SU-DHL-6 (cell line): ENCODE results near the gene MTG1.

ENCODE experiments used
- H2AFZ ChIP-seq: fragments of 200-600 bp; sonication (generic); 2 replicates; pipeline ENCODE4 v1.6.1; 2014; ENCODE audit warnings: low read depth, mild to moderate bottlenecking, moderate library complexity, mixed read lengths, antibody characterized with exemption, low read length; ENCODE audit not compliant: severe bottlenecking
- H3F3A ChIP-seq: fragments of 200-600 bp; shearing (Covaris generic); 2 replicates; pipeline ENCODE4 v1.6.0; 2016; ENCODE audit warnings: antibody characterized with exemption, mild to moderate bottlenecking; ENCODE audit not compliant: insufficient read depth
- H3K27ac ChIP-seq: fragments of 200-600 bp; sonication (generic); 2 replicates; pipeline ENCODE4 v1.5.1; 2016; ENCODE audit warnings: low read depth, mild to moderate bottlenecking, low read length, moderate library complexity, mixed read lengths
- H3K27me3 ChIP-seq: fragments of 200-600 bp; sonication (generic), shearing (Covaris generic); 2 replicates; pipeline ENCODE4 v1.6.0; 2014; ENCODE audit warnings: mild to moderate bottlenecking, low read length
- H3K36me3 ChIP-seq: fragments of 200-600 bp; sonication (generic); 2 replicates; pipeline ENCODE4 v1.6.1; 2014; ENCODE audit warnings: mild to moderate bottlenecking, low read length, mixed read lengths
- H3K4me2 ChIP-seq: fragments of 300-600, 200-600 bp; shearing (Covaris generic), sonication (generic); 2 replicates; pipeline ENCODE4 v1.6.0; 2014; ENCODE audit warnings: low read length, low read depth, mild to moderate bottlenecking; ENCODE audit not compliant: poor library complexity, severe bottlenecking
- H3K4me3 ChIP-seq: fragments of 200-600 bp; sonication (generic); 2 replicates; pipeline ENCODE4 v1.5.1; 2014; ENCODE audit warnings: antibody characterized with exemption, low read length, mild to moderate bottlenecking, mixed read lengths; ENCODE audit not compliant: insufficient read depth, poor library complexity, severe bottlenecking
- H3K79me2 ChIP-seq: fragments of 200-600 bp; sonication (generic); 2 replicates; pipeline ENCODE4 v1.6.1; 2014; ENCODE audit warnings: mild to moderate bottlenecking, low read length, moderate library complexity; ENCODE audit not compliant: insufficient read depth
- H3K9ac ChIP-seq: fragments of 200-600 bp; sonication (generic); 2 replicates; pipeline ENCODE4 v1.7.0; 2014; ENCODE audit warnings: mild to moderate bottlenecking, low read length
- H3K9me2 ChIP-seq: fragments of 200-600 bp; sonication (generic); replicated peaks from 2 replicates; pipeline ENCODE4 v1.6.1; 2014; ENCODE audit warnings: low read length; ENCODE audit not compliant: insufficient read depth
- H3K9me3 ChIP-seq: fragments of 200-600 bp; sonication (generic); 2 replicates; pipeline ENCODE4 v1.6.1; 2014; ENCODE audit warnings: low read length, mixed read lengths; ENCODE audit not compliant: insufficient read depth
- H4K20me1 ChIP-seq: fragments of 200-600 bp; sonication (generic); 2 replicates; pipeline ENCODE4 v1.6.1; 2014; ENCODE audit warnings: low read depth, mild to moderate bottlenecking, antibody characterized with exemption, low read length, moderate library complexity, mixed read lengths
- CTCF ChIP-seq: fragments of 200-600 bp; sonication (generic); IDR thresholded peaks from one replicate; pipeline ENCODE4 v1.5.1; 2017; ENCODE audit warnings: antibody characterized with exemption, mild to moderate bottlenecking, low read length, moderate library complexity; ENCODE audit not compliant: insufficient read depth, poor library complexity, severe bottlenecking
- EZH2phosphoT487 ChIP-seq: fragments of 200-600 bp; sonication (generic), shearing (Covaris generic); conservative IDR thresholded peaks from 2 replicates; pipeline ENCODE4 v1.6.1; 2018; ENCODE audit warnings: mild to moderate bottlenecking, antibody characterized with exemption, low read length, moderate library complexity, mixed read lengths

MTG1 gene

GRCh38 chr10:133378251-133379096 is 15.5 kb upstream of the MTG1 start:
- Histone ChIP-seq H2AFZ (peak overlapping the region; percentile 98), H3K9me3 (no peaks in the 10 kb centered on the region)

DNA sequence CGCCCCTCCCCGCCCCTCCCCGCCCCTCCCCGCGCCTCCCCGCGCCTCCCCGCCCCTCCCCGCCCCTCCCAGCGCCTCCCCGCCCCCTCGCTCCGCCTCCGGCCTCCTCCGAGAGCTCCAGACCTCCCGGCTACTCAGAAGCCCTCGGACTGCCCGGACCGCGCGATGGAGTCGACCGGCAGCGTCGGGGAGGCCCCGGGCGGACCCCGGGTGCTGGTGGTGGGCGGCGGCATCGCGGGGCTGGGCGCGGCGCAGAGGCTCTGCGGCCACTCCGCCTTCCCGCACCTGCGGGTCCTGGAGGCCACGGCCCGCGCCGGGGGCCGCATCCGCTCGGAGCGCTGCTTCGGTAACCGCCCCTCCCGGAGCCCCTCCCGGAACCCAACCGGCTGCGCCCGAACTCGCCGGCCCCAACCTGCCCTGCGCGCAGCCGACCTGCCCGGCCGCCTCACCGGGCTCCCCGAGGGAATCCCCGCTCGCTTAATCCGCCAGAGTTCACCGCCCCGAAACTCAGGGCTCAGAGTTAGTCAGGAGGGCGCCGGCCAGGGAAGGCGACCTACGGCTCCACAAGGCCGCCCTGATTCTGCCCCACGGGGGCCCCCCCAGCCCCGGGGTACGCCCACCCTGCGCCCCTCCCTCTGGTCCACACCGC is 14.7 kb upstream of the MTG1 start, which contains the start of gene PAOX:
Gene PAOX, plus strand, starts transcription at position 111 of the 649 bp plus-strand sequence. Its CDS starts 55 bp downstream, at position 166.
- H2AFZ ChIP-seq, result peak within 1 kb of the TSS; percentile 98
- peak within 1 kb of the TSS; percentile 64 for H3K9ac ChIP-seq
- H3K79me2 ChIP-seq, result no peaks in the 10 kb centered on the region
- no peak within 1 kb of the TSS for H3K27ac ChIP-seq
- TF ChIP-seq EZH2phosphoT487 (no peak), CTCF (no peak)
- peak within 1 kb of the TSS; percentile 76 for H3K4me3 ChIP-seq
- H3K27me3 ChIP-seq, result no peaks in the 10 kb centered on the region
- no peaks in the 10 kb centered on the region for H3K9me2 ChIP-seq
- no peaks in the 10 kb centered on the region for H4K20me1 ChIP-seq
- H3K4me2 ChIP-seq, result peak within 1 kb of the TSS; percentile 96
- peaks cover 5% of the 10 kb centered on the region for H3F3A ChIP-seq
- no peaks in the 10 kb centered on the region for H3K9me3 ChIP-seq
- H3K36me3 ChIP-seq, result no peaks in the 10 kb centered on the region

More at GRCh38 chr10:133378251-133379096, 15.5 kb upstream of the MTG1 start:
- Histone ChIP-seq H3K9me2 (no peaks in the 10 kb centered on the region), H3K36me3 (no peaks in the 10 kb centered on the region), H3K79me2 (no peaks in the 10 kb centered on the region), H3K4me2 (peak overlapping the region; percentile 96), H3K27ac (no peak overlapping the region), H3F3A (peaks cover 5% of the 10 kb centered on the region), H3K27me3 (no peaks in the 10 kb centered on the region), H4K20me1 (no peaks in the 10 kb centered on the region), H3K9ac (peak overlapping the region; percentile 64), H3K4me3 (peak overlapping the region; percentile 76)
- no peak for TF ChIP-seq CTCF
- no peak for TF ChIP-seq EZH2phosphoT487

- Histone ChIP-seq H3K27ac (no peak overlapping the region), H3K9me2 (no peaks in the 10 kb centered on the region), H3K4me3 (no peak overlapping the region), H3K9ac (peak overlapping the region; percentile 46; the same call in 1 of the 2 replicates), H3F3A (no peaks in the 10 kb centered on the region), H4K20me1 (no peaks in the 10 kb centered on the region), H2AFZ (no peak overlapping the region), H3K36me3 (no peaks in the 10 kb centered on the region), H3K9me3 (no peaks in the 10 kb centered on the region), H3K4me2 (peak overlapping the region; percentile 48), H3K27me3 (no peaks in the 10 kb centered on the region), H3K79me2 (no peaks in the 10 kb centered on the region)
- TF ChIP-seq CTCF (no peak), EZH2phosphoT487 (no peak)
Observed at GRCh38 chr10:133379801-133380666, 13.9 kb upstream of the MTG1 start.
